Germinal center (tissue), 1 donor: ENCODE measurements around the gene KIF18B.
A peak's percentile ranks its signal among the peaks of the same experiment; 100 is the strongest.
"Not testable (repeated sequence)": the region's sequence is repeated elsewhere in the genome, so short reads cannot be mapped to it uniquely, and the experiment has no call there.

Experiments
- DNase-seq: peaks from one replicate; pipeline ENCODE4 v3.0.0; 2012; ENCODE audit warnings: mixed read lengths, low spot score

The KIF18B gene

DNA sequence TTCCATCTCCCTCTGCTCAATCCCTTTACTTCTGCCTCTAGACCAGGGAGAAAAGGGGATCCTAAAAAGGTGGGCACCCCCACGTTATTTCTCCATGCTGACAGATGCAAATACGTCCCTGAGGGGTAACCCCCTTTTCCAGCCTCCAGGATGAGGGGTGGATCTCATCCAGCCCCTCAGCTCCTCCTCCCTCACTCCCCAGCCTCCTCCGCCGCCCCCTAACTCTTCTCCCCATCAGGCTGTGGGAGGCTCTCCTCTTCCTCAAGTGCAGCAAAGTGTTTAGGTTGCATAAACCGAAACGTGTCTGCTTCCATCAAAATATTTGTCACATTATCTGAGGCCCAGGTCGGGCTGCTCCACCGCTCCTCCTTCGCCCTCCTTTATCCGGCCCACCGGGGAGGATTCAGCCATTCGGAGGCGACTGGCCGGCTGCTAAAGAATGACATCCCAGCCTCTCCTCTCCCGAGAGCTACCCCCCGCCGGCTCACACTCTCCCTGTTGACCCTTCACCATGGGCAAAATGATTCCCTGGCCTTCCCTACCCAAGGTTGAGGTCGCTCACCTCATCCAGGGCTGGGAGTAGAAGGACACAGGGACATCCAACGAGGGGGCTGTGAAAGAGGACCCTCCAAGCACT is 21.7 kb upstream of the KIF18B start:
- DNase-seq = no peak

DNA sequence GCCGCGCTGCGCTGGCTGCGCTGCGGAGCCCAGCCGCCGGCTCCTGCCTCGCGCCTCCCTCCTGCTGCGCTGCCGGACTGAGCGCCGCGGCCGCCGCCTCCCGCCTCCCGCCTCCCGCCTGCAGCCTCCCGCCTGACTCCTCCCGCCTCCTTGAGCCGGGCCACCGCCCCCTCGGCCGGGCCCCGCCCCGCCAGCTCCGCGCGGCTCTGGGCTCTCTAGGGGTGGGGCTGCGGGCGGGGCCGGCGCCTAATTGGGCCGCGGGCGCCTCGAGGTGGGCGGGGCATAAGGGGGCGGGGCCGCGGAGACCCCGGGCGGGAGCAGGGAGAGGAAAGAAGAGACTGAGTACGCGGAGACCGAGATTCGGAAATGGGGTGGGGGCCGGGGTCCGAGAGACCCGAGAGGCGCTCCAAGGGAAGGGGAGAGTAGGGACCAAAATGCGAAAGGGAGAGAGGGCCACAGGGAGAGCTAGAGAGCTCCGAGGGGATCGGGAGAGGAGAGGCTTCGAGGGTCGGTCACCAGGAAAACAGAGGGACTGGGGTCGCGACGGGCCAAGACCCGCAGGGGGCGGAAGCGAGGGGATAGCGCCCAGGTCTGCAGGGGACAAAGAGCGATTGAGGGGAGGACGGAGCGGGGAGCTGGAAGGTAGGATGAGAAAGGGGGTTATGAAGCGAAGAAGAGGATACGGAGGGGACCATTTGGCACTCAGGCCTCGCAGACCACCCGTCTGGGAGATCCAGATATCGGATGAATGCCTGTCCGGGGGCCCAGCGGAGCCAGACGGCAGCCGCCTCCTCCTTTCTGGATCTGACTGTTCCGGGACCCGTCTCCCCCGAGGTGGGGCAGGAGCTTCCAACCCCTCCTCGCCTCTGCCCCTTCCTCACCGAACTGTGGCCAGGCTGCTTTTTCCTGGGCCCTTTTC is 20.9 kb upstream of the KIF18B start, which contains the start of gene C1QL1:
TSS of gene C1QL1 (minus strand) at position 79 of the 919 bp plus-strand sequence. CDS start 255 bp downstream, outside the sequence.
- DNase-seq = peak; percentile 99

DNA sequence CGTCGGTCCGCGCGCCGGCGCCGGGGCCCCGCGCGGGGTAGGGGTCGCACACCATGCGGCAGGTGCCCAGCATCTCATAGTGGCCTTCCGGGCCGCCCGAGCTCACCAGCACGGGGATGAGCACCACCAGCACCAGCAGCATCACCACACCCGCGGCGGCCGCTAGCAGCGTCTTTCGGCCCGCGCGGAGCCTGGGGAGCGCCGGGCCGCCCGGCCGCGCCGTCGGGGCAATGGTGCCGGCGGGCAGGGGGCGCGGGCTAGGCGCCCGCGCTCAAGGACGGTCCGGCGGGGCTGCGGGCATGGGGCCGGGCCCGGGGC is 20.3 kb upstream of the KIF18B start:
- no peak for DNase-seq

- DNase-seq = no peak
Measured at GRCh38 chr17:44967026-44967906, 19.7 kb upstream of the KIF18B start.

DNA sequence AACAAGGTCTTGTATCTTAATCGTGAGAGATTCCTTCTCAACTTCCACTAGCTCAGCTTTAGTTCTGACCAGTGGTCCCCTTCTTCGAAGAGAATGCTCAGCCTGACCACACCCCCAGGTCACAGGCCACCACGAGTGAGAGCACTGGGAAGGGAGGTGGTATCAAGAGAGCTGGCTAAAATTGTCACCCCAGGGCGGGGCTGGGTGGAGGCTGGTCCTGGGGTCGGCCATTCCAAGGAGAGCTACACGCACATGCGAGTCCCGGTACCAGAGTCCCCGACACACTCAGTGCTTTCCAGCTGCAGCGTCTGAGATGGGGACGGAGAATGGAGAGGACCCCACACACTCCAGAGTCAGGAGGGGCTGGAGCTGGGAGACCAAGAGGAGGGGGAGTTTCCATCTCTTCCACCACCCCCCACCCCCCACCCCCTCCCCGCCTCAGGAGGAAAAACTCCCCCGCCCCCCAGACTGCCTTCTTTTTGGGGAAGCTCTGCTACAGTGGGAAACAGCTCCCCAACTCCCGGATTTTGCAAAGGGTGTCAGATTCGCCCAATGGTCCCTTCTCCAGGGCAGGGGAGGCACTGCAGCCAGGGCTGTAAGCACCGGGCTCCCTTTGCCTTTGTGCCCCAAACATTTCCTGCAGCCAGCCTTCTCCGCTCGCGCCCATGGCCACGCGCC is 18.9 kb upstream of the KIF18B start:
- DNase-seq = no peak

- peak; percentile 54 for DNase-seq
Measured at GRCh38 chr17:44965481-44966234, 18.1 kb upstream of the KIF18B start.

GRCh38 chr17:44961921-44962350 is 14.4 kb upstream of the KIF18B start:
- DNase-seq = no peak

DNA sequence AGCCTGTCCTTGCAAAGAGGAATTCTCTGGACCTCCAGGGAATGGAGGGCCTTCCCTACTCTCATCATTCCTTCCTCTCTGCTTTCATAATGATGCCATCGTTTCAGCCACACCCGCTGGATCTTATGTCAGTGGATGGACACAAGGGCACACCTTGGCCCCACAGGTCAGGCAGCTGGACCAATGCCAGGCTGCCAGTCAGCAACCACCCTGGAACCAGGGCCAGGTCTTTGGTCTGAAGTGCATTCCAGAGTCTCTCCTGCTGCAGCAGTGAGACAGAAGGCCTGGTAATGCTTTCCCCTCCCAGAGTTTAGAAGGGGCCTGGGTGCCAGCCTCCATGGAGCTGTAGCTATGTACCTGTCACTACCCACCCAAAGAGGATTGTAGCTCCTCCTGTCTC is 13.1 kb upstream of the KIF18B start:
- no peak for DNase-seq

DNA sequence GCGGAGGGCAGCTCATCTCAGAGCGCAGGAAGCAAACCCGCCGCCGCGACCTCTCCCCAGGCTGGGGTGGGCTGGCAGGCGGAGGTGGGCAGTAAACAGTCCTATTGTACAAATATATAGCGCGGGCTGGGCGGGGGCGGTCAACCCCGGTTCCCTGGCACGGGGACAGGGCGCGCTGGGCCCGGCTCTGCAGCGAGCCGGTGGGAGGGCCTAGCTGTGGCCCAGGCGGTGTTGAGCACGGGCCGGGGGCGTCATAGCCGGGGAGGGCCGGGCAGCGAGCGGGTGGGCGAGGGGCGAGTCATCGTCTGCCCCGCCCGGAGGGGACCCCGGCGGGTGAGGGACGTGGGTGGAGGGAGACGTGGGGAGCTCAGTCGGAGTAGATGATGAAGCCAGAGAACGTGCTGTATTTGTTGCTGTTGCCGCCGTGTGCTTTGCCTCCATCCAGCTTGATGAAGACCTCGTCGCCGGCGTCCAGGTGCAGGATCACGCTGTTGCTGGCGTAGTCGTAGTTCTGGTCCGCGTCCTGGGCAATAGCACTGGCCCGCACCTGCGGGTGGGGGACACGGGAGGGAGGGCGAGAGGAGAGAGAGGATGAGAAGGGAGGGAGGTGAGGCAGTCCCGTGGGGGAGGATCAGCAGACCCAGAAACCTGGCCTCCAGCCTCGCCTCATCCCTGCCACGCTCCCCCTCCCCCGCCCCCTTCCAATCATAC is 12.4 kb upstream of the KIF18B start:
- DNase-seq = no peak

DNA sequence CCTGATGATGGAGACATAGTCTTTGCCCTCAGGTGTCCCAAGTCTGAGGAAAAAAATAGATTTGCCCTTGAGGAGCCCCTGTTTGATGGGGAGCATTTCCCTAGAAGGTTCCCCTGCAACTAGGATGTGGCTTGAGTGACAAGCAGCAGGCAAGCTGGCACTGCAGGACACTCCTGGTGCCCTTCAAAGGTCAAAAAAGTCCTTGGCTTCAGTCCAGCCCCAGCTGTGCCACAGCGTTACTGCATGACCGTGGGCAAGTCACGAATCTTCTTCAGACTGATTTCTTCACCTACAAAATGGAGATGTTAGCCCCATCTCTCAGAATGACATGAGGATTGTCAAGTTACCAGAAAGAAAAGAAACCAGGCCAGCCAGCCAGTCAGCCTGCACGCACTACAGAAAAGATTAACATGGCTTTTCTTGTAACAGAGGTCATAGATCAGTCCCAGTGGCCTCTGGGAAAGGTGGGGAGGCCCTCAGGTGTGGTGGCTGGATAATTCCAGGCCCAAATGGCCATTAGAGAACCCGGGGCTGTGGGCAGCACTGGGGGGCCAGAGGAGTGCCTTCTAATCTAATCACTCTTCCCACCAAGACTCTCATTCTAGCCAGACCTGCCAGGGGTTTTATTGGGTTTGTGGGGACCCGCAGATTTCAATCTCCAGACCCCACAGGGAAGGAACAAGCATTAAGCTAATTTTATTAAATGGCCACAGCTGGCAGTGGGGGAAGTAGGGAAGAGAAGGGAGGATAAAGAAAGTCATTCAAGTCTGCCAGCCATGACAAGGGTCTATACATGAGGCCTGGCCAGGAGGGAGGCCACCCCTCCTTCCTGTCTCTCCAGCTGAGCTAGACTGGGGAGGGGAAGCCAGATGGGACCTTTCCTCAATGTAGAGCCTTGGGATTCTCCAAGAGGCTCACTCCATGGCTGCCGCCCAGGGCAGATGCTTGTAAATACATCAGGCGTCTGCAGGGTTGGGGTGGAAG is 9.7 kb upstream of the KIF18B start:
- DNase-seq = no peak

DNA sequence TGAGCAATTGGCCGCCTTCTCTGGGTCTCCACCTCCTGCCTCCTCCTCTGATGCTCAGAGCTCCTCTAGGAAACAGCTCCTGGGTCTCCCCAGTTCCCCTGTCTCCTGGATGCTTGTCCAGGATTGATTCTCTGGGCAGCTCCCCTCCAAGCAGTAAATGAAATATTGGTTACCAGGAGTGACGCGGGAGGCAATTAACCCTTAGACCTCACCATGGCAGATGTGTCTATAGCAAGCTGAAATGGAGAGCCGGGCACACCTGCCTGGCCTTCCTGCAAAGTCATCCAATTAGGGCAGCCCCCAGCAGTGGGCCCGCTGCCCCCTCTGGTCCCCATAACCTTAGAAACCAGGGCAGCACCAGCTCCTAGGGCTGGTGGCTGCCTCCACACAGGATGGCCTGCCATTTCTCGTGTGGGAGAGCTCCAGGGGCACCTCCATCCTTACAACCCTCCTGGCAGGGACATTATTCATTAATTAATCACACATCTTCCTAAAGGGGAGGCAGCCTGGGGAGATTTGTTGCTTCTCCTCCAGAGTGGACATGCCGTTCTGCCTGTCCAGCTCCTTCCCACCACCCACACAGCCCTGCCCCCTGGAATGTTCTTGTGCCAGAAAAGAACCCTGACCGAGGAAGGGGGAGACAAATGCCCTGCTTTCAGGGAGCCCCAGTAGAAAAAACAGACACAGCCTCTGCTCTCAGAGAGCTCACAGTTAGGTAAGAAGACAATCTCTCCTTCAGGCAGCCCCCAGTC is 8.3 kb upstream of the KIF18B start:
- DNase-seq = no peak

- no peak for DNase-seq
Measured at GRCh38 chr17:44952946-44953475, 5.4 kb upstream of the KIF18B start.

DNA sequence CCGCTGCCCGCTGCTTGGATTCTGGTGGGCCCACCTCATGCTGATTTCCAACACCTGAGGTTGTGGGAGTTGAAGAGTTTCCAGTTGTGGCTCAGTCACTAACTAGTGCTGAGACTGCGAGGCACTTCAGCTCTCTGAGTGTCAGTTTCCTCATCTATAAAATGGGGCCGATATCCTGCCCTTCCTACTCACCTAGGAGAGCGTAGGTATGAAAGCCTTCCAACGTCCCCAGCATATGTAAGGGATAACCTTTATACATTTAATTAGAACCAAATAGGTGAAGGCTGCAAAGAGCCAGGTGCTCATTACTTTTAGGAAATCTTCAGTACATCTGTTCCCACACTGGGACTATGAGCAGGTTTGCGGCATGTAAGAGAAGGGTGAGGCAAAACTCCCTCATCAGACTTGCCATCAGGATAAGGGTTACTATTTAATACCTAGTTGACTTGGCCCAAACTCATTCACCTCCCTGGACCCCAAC is 782 bp upstream of the KIF18B start:
- DNase-seq = no peak

GRCh38 chr17:44945652-44946051 is 1.9 kb downstream of the KIF18B start:
- not testable (repeated sequence) for DNase-seq

- no peak for DNase-seq
Measured at GRCh38 chr17:44942456-44942855, 5.1 kb downstream of the KIF18B start.

DNA sequence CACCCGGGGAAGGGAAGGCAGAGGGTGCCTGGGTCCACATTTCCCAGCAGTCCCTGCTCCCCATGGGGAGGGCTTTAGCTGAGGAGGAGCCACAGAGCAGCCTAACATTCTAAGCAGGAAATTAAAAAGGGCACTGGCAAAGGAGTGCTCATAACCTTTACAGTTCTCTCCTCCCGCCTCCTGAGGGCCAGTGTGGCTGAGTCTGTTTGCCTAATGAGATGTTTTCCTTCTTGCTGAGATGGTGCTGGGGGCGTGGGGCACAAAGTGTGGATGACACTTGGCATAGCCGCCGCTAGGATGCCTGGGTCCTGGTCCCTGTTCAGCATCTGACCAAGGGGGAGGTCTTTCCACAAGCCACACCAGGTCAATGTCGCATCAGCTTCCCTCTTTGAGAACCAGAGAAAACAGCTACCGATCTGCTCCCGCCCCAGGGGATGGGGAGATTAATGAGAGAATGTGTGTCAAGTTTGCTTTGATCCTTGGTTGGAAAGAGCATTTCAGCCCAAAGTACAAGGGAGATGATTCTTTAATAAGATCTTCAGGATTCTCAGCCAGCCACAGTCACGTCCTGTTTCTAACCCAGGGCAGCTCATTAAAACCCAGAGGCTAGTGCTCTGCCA is 5.8 kb downstream of the KIF18B start:
- no peak for DNase-seq

DNA sequence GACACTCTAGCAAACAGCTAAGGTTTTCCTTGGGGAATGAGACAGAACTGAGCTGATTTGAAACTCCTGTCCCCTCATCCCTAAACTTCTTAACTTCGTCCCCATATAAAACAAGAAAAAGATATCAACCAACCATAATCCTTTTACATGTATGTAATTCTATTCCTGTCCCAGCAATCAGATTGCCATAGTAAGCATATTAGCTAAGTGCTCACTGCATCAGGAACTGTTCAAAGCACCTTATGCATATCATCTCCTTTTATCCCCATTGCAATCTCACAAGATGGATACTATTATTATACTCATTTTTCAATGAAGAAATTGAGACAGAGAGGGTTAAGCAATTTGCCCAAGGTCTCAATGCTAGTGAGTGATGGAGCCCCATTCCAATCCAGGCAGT is 6.8 kb downstream of the KIF18B start:
- DNase-seq = no peak

GRCh38 chr17:44940317-44940716 is 7.3 kb downstream of the KIF18B start:
- no peak for DNase-seq
